Mammary epithelial cell (primary cell): ENCODE results near the gene RPS6KA2.

Experiments
- CTCF ChIP-seq, 2 donors: IDR thresholded peaks in 1 of 2; conservative IDR thresholded peaks in 1 of 2; 2 replicates each; pipeline ENCODE4 v1.5.1; 2011 to 2012; ENCODE audit warnings: inconsistent platforms in 2 of 2, low read length in 2 of 2, mild to moderate bottlenecking in 2 of 2, control low read depth in 1 of 2, low read depth in 1 of 2; ENCODE audit not compliant: insufficient read depth in 1 of 2; ENCODE audit errors: extremely low read depth in 1 of 2
- EZH2 ChIP-seq: IDR thresholded peaks from 2 replicates; pipeline ENCODE4 v1.6.1; 2012; ENCODE audit warnings: low read length, inconsistent platforms, borderline replicate concordance

DNA sequence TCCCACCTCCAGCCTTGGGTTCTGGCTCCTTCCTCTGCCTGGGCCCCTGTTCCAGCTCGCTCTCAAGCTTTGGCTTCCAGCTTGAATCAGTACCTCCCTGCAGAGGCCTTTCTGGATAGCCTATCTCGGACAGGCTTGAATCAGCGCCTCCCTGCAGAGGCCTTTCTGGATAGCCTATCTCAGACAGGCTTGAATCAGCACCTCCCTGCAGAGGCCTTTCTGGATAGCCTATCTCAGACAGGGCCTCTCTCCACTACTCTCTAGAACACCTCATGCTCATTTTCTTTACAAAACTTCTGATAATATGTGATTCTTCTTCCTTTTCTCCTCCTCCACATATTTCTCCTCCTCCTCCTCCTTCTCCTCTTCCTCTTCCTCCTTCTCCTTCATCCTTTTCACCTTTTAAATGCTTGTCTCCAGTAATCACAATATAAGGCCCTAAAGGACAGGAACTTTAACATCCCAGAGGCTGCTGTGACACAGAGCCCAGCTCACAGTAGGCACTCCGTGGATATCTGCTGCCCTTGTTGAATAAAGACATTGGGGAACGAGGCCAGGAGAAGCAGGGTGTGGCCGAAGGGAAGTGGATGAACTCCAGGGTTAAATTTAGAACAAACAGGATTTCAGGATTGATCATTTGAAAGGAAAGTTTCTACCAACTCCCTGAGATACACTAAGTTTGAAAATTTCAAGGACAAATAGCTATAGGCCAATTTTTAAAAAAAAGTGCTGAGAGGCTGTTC, 9.3 kb upstream of the RPS6KA2 start:
- TF ChIP-seq CTCF (conservative IDR thresholded peaks at IDR 0.05 in 1 of 2, IDR thresholded peaks at IDR 0.05 in 1 of 2; ENCODE audit: extremely low read depth in 1 of 2, insufficient read depth in 1 of 2, low read depth in 1 of 2, low read length in 2 of 2) (no peak), EZH2 (no peak)
